Transverse colon (tissue), 4 donors: ENCODE data around the gene RPL29. TPM values are rescaled to one million over a fixed set of nuclear protein-coding genes. Genes with fewer than 3 reads are reported as not detected.

Experiments used
- DNase-seq: peaks from one replicate; pipeline ENCODE4 v3.0.0-alpha.2; 2019
- H3K27ac ChIP-seq, 4 donors: fragments of 200-600 bp; sonication (generic); 2 replicates each; pipeline ENCODE4 v1.5.1; 2016 to 2018; ENCODE audit warnings: inconsistent platforms in 4 of 4
- H3K27me3 ChIP-seq: fragments of 200-600 bp; sonication (generic); 2 replicates; pipeline ENCODE4 v1.5.1; 2017; ENCODE audit warnings: inconsistent platforms
- H3K36me3 ChIP-seq, 4 donors: fragments of 200-600 bp; sonication (generic); 2 replicates each; pipeline ENCODE4 v1.5.1; 2017 to 2019; ENCODE audit warnings: inconsistent platforms in 4 of 4
- H3K4me1 ChIP-seq, 4 donors: fragments of 200-600 bp; sonication (generic); 2 replicates each; pipeline ENCODE4 v1.5.1; 2017 to 2020; ENCODE audit warnings: inconsistent platforms in 4 of 4
- H3K4me3 ChIP-seq, 4 donors: fragments of 200-600 bp; sonication (generic); 1 replicate in 1 of 4; 2 replicates in 3 of 4; pipeline versions ENCODE4 v1.5.1 to v1.6.1; 2017 to 2019; ENCODE audit warnings: inconsistent platforms in 4 of 4
- H3K9me3 ChIP-seq, 2 donors: fragments of 200-600 bp; sonication (generic); 2 replicates each; pipeline ENCODE4 v1.5.1; 2017 to 2019; ENCODE audit warnings: inconsistent platforms in 2 of 2
- EP300 ChIP-seq: sonication (generic); formaldehyde crosslinking; IDR thresholded peaks from one replicate; pipeline ENCODE4 v1.6.1; 2017; ENCODE audit warnings: antibody characterized with exemption, low read depth
- POLR2A ChIP-seq: fragments of 450-650 bp; IDR thresholded peaks from one replicate; pipeline ENCODE4 v1.6.1; 2016; ENCODE audit warnings: antibody characterized with exemption, mild to moderate bottlenecking, moderate library complexity
- POLR2AphosphoS5 ChIP-seq, 3 donors: sonication (generic); formaldehyde crosslinking; IDR thresholded peaks; one replicate each; pipeline ENCODE4 v1.6.1; 2016; ENCODE audit warnings: antibody characterized with exemption in 3 of 3
- WGBS, 2 donors: methylation state at CpG; one replicate each; pipeline ENCODE4 v1.1.5; 2018; ENCODE audit warnings: low coverage in 1 of 2; 5-methylcytosine and 5-hydroxymethylcytosine counted together
- in situ Hi-C, 4 donors: fragments of 200-750 bp; cut with MboI; loops; one replicate each; pipeline versions ENCODE4 v1.15.0 to v1.15.1; 2017; ENCODE audit warnings: low sequenced_read_pairs in 3 of 4, low pct_ligation_motif_present in 1 of 4, low pct_unique_long_range_greater_than_20kb in 1 of 4
- intact Hi-C: fragments of 100-400 bp; cut with DNase I; formaldehyde crosslinking; loops from one replicate; pipeline ENCODE4 v1.15.1; 2023; ENCODE audit warnings: low total_unique reads
- total RNA-seq, 4 donors: library from RNA; depleted of rRNA; stranded (reverse); fragments of >200 nt; gene quantifications; one replicate each; pipeline ENCODE4 v1.1.0, GENCODE V29; 2016
- TF ChIP-seq, protein P1 (sequence below), 5 experiments: fragments of 200-600 bp in 3 of 5; fragments of 450-650 bp in 2 of 5; sonication (generic) in 3 of 5; IDR thresholded peaks; 1 replicate in 2 of 5; 2 replicates in 3 of 5; pipeline ENCODE4 v1.5.1; 2016 to 2017; ENCODE audit warnings: antibody characterized with exemption in 5 of 5, inconsistent platforms in 3 of 5, mild to moderate bottlenecking in 2 of 5, moderate library complexity in 1 of 5

RPL29 gene
- total RNA-seq, 4 donors from 2014 or later, result 366 to 1,281 (median 746) TPM

DNA sequence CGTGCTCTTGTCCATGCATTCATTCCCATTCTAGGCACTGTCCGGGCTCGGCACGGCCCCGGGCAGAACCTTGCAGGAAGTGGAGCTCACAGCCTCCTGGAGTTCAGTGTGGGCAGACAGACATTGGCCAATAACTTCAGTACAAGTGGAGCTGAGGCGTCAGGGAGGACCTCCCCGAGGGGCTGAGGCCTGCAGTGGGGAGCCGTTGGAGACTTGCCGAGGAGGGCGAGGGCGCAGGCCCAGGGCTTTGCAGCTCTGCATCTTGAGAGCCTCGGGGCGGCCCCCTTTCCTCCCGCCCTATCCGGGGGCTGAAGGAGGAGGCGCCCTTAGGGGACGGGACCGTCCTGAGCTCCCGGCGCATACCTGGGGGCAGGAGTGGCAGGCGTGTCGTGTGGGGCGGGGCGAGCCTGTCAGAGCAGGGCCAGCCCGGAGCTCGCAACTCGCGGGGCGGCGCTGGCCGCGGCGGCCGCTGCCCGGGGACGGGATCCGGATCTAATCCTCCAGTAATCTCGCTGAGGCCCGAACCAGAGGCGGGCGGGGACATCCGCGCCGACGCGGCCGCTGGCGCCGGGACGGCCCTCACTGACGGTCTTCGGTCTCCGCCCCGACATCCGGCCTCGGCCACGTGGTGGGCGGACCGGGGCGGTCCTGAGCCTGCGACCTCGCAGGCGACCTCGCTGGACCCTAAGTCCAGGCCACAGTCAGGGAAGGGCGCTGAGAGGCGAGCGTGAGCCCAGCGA, 12.7 kb downstream of the RPL29 start, which contains the start of gene ACY1:
TSS of gene ACY1 (plus strand) at position 698 of the 740 bp plus-strand sequence. CDS start 530 bp downstream, outside the sequence.
- DNase-seq, result peak; percentile 92
- Histone ChIP-seq H3K4me3 (peak within 1 kb of the TSS; percentile 33 to 61 (median 50)), H3K36me3 (no peaks in the 10 kb centered on the region), H3K4me1 (peaks cover 18 to 48% (median 35%) of the 10 kb centered on the region in 4 donors), H3K27ac (peak within 1 kb of the TSS; percentile 89 to 99 (median 96)), H3K9me3 (no peaks in the 10 kb centered on the region), H3K27me3 (no peaks in the 10 kb centered on the region)
- intact Hi-C loops, result no loop called here
- TF ChIP-seq POLR2AphosphoS5 (IDR thresholded peaks at IDR 0.05), result peak; percentile 67 to 93 (median 92)
- TF ChIP-seq, protein P1, sequence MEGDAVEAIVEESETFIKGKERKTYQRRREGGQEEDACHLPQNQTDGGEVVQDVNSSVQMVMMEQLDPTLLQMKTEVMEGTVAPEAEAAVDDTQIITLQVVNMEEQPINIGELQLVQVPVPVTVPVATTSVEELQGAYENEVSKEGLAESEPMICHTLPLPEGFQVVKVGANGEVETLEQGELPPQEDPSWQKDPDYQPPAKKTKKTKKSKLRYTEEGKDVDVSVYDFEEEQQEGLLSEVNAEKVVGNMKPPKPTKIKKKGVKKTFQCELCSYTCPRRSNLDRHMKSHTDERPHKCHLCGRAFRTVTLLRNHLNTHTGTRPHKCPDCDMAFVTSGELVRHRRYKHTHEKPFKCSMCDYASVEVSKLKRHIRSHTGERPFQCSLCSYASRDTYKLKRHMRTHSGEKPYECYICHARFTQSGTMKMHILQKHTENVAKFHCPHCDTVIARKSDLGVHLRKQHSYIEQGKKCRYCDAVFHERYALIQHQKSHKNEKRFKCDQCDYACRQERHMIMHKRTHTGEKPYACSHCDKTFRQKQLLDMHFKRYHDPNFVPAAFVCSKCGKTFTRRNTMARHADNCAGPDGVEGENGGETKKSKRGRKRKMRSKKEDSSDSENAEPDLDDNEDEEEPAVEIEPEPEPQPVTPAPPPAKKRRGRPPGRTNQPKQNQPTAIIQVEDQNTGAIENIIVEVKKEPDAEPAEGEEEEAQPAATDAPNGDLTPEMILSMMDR (IDR thresholded peaks at IDR 0.05), result peak in 2 of 5 experiments; percentile 10 to 40
- peak; percentile 90 for TF ChIP-seq POLR2A
- no peak for TF ChIP-seq EP300
- in situ Hi-C loops, result no loop called here
- 0% methylated on average over 33 of the region's 68 CpGs; no CpG with 5 or more reads in 1 of the 2 donors for WGBS, 2 donors

DNA sequence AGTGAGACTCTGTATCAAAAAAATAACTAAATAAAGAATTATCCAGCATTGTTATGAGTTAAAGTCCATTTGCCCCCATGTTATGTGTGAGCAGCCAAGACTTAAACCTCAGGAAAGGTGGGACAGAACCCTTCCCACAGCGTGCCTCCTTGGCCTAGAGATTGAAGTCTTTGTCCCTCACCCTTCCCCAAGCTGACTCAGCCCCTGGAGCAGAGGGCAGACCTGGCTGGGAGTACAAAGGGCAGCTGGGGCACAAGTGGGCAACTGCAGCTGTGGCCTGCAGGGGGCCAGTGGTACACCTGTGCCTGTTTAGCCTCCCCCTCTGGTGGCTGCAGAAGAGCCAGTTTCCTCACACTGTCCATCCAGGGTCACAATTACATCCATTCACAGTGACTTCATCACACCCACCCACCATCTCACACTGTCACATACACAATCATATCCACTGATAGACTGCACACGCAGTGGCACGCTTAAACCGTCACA, 13.3 kb downstream of the RPL29 start:
- Histone ChIP-seq H3K4me1 (peaks cover 18 to 48% (median 35%) of the 10 kb centered on the region in 4 donors), H3K27me3 (no peaks in the 10 kb centered on the region), H3K36me3 (no peaks in the 10 kb centered on the region), H3K27ac (peak overlapping the region; percentile 89 to 99 (median 96)), H3K9me3 (no peaks in the 10 kb centered on the region), H3K4me3 (peak overlapping the region; percentile 33 to 61 (median 50))
- DNase-seq, result peak; percentile 83
- intact Hi-C loops (no loop called here), in situ Hi-C loops (no loop called here)
- TF ChIP-seq EP300 (no peak), POLR2AphosphoS5 (IDR thresholded peaks at IDR 0.05) (peak in 2 of 3 donors; percentile 53 to 72), POLR2A (no peak)
- TF ChIP-seq, protein P1 (IDR thresholded peaks at IDR 0.05), result peak; percentile 47 to 97 (median 61)
- 7% methylated on average over 4 of the region's 4 CpGs; no CpG with 5 or more reads in 1 of the 2 donors for WGBS, 2 donors

DNA sequence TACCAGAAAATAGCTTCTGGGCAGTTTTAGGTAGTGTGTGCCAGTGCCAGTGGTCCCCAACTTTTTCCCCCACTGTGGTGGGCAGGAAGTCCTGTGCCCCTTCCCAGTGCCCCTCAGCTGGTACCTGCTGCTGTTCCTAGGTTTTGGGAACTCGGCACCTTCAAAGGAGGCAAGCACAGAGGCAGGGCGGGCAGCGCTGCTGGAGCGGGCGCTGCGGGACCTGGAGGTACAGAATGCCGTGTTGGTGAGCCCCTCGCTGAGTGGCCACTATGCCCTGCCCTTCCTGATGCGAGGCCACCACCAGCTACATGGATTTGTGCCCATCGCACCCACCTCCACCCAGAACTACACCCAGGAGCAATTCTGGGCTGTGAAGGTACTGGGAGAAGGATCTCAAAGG, 15.4 kb downstream of the RPL29 start:
- no peaks in the 10 kb centered on the region for H3K27me3 ChIP-seq
- no peak for DNase-seq
- in situ Hi-C loops (no loop called here), intact Hi-C loops (no loop called here)
- peaks cover 18 to 41% (median 31%) of the 10 kb centered on the region in 4 donors for H3K4me1 ChIP-seq
- TF ChIP-seq EP300 (no peak), POLR2AphosphoS5 (IDR thresholded peaks at IDR 0.05) (no peak), POLR2A (no peak)
- TF ChIP-seq, protein P1 (IDR thresholded peaks at IDR 0.05), result no peak
- no peak overlapping the region for H3K4me3 ChIP-seq
- H3K27ac ChIP-seq, result no peak overlapping the region
- no peaks in the 10 kb centered on the region for H3K9me3 ChIP-seq
- WGBS, 2 donors, result 98% methylated on average over 6 of the region's 10 CpGs; no CpG with 5 or more reads in 1 of the 2 donors
- no peaks in the 10 kb centered on the region for H3K36me3 ChIP-seq

DNA sequence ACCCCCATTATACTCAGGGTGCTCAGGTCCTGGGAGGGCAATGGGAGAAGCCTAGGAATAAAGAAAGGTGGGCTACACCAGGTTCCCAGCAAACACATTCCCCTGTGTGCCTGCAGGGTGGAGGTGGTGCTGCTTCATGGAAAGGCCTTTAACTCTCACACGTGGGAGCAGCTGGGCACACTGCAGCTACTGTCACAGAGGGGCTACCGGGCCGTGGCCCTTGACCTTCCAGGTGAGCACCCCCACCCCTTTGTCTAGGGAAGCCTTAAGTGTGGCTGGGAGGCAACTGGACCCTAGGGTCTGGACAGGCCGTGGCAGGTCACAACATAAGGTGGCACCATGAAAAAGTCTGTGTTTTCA, 17.6 kb downstream of the RPL29 start:
- TF ChIP-seq POLR2A (no peak), EP300 (no peak), POLR2AphosphoS5 (IDR thresholded peaks at IDR 0.05) (no peak)
- TF ChIP-seq, protein P1 (IDR thresholded peaks at IDR 0.05), result no peak
- in situ Hi-C loops (no loop called here), intact Hi-C loops (no loop called here)
- DNase-seq, result no peak
- no peak overlapping the region for H3K4me3 ChIP-seq
- H3K27me3 ChIP-seq, result no peaks in the 10 kb centered on the region
- H3K27ac ChIP-seq, result no peak overlapping the region
- peaks cover 14 to 44% (median 33%) of the 10 kb centered on the region in 4 donors for H3K4me1 ChIP-seq
- H3K9me3 ChIP-seq, result no peaks in the 10 kb centered on the region
- 86 to 90% methylated on average over 1 to 4 of the region's 4 CpGs for WGBS, 2 donors
- H3K36me3 ChIP-seq, result no peaks in the 10 kb centered on the region
